Cardiac fibroblast (primary cell): ENCODE data around the gene PLLP.
A peak's percentile ranks its signal among the peaks of the same experiment; 100 is the strongest.
"Not testable (repeated sequence)": the region's sequence is repeated elsewhere in the genome, so short reads cannot be mapped to it uniquely, and the experiment has no call there.

Experiments used
- DNase-seq, 2 donors: peaks; one replicate each; pipeline versions ENCODE4 v3.0.0 to v3.0.0-alpha.2; 2010; ENCODE audit warnings: low read depth in 2 of 2
- H3K4me3 ChIP-seq, 2 donors: replicated peaks in 1 of 2; 1 replicate in 1 of 2; 2 replicates in 1 of 2; pipeline ENCODE4 v1.5.1; 2011; ENCODE audit warnings: low read depth in 2 of 2, low read length in 2 of 2, mild to moderate bottlenecking in 2 of 2, moderate library complexity in 1 of 2
- CTCF ChIP-seq: IDR thresholded peaks from one replicate; pipeline ENCODE4 v1.5.1; 2011; ENCODE audit warnings: low read depth, mild to moderate bottlenecking, low read length, inconsistent platforms

PLLP gene

GRCh38 chr16:57282510-57283213, 1.8 kb downstream of the PLLP start:
- no peak overlapping the region for H3K4me3 ChIP-seq
- TF ChIP-seq CTCF, result no peak
- no peak for DNase-seq

- H3K4me3 ChIP-seq, result no peak overlapping the region
- TF ChIP-seq CTCF, result no peak
- DNase-seq, result no peak
These were observed 2.7 kb downstream of the PLLP start for GRCh38 chr16:57281791-57282190.

GRCh38 chr16:57279780-57280638, 4.5 kb downstream of the PLLP start:
- DNase-seq, result no peak
- no peak overlapping the region for H3K4me3 ChIP-seq
- no peak for TF ChIP-seq CTCF

GRCh38 chr16:57278494-57278893, 6.0 kb downstream of the PLLP start:
- TF ChIP-seq CTCF, result no peak
- no peak for DNase-seq
- H3K4me3 ChIP-seq, result no peak overlapping the region

- no peak for TF ChIP-seq CTCF
- no peak overlapping the region for H3K4me3 ChIP-seq
- peak; percentile 46 to 76 for DNase-seq
These were observed 6.9 kb downstream of the PLLP start for GRCh38 chr16:57277586-57277985.

GRCh38 chr16:57276596-57276995, 7.9 kb downstream of the PLLP start:
- H3K4me3 ChIP-seq, result no peak overlapping the region
- DNase-seq, result peak; percentile 39 to 54
- no peak for TF ChIP-seq CTCF

GRCh38 chr16:57275946-57276345, 8.5 kb downstream of the PLLP start:
- not testable (repeated sequence) for H3K4me3 ChIP-seq, DNase-seq
